Activated naive CD4-positive, alpha-beta T cell treated with anti-CD3 and anti-CD28 coated beads for 36 hours (primary cell): ENCODE results near the gene KIRREL1. TPM values are rescaled to one million over a fixed set of nuclear protein-coding genes. Genes with fewer than 3 reads are reported as not detected.

ENCODE experiments used
- CTCF ChIA-PET: fragments of 350-600 bp; sonication (Branson Sonifier 250); formaldehyde crosslinking; loops from one replicate; lab custom pipeline; 2021; ENCODE audit warnings: antibody characterized with exemption; lab: Charles Lee
- DNase-seq: peaks from one replicate; pipeline ENCODE4 v3.0.0-alpha.2; 2020
- H3K27ac Mint-ChIP-seq: one replicate; pipeline ENCODE4 v1.8.0; 2021; ENCODE audit warnings: mild to moderate bottlenecking, mixed read lengths
- H3K27me3 Mint-ChIP-seq: one replicate; pipeline ENCODE4 v1.8.0; 2021; ENCODE audit warnings: low read depth, mixed read lengths
- H3K36me3 Mint-ChIP-seq: one replicate; pipeline ENCODE4 v1.8.0; 2021; ENCODE audit warnings: low read depth, mixed read lengths
- H3K4me1 Mint-ChIP-seq: one replicate; pipeline ENCODE4 v1.8.0; 2021; ENCODE audit warnings: low read depth, mixed read lengths
- H3K4me3 Mint-ChIP-seq: one replicate; pipeline ENCODE4 v1.8.0; 2021; ENCODE audit warnings: mild to moderate bottlenecking, moderate library complexity, mixed read lengths
- H3K9me3 Mint-ChIP-seq: one replicate; pipeline ENCODE4 v1.8.0; 2021; ENCODE audit warnings: mixed read lengths
- intact Hi-C: fragments of 100-400 bp; cut with micrococcal nuclease; formaldehyde crosslinking; loops from one replicate; pipeline ENCODE4 v1.15.1; 2023
- total RNA-seq, 2 experiments: library from RNA; stranded (reverse); gene quantifications; one replicate each; pipeline ENCODE4 v1.2.3, GENCODE V29; 2021

Gene KIRREL1
- total RNA-seq, 2 experiments from 2014 or later = 0.05 TPM; not detected in 1

DNA sequence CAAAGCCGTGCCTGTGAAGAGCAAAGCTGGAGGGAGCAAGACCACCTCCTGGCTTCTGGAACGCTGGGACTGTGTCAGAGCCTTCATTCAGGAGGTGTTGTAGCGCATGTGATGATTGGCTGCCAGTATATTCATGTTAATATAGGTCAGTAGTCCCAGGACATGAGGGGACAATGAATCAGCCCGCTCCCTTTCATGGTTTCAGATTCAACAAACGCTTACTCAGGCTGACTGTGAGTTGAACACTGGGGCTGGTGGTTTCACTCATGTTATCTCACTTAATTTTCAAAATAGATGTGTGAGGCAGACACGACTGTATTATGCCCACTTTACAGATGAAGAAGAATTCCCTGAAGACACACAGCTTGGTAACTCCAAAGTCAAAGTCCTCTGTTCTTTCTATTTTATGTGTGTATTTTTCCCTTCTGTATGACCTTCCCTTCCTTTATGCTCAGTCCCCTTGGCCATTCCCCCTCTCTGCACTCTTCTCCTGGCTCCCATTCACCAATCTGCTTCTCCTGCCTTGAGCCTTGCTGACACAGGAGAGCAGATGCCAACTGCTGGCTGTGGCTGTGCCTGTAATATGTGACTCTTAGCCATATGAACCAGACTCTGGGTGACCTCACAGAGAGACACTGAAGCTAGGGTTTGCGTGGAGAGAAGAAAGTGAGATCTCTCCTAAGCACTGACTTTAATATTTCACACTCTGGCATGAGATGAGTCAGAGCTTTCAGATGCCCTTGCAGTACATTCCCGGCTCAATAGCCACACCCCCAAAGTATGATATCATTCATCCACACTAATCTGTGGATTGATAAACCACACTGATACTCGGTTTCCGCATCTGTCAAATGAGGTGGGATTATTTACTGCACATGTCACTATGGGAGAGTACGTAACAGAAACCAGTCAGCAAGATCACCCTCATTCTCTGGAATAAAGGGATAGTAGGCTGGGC lies 31.4 kb upstream of the KIRREL1 start:
- Mint-ChIP-seq H3K27me3 (peaks cover 10% of the 10 kb centered on the region), H3K4me3 (no peak overlapping the region), H3K9me3 (no peaks in the 10 kb centered on the region), H3K36me3 (no peaks in the 10 kb centered on the region), H3K27ac (no peak overlapping the region), H3K4me1 (no peaks in the 10 kb centered on the region)
- CTCF ChIA-PET = interaction anchor here (0.7 to 3.0 kb wide), 14 partner anchors 9 to 675 kb away, joined by 3 to 15 read pairs (median 4); no protein-coding TSS in a partner anchor
- intact Hi-C loops = loop anchor here (2.0 kb wide), 1 partner anchor 31 kb away; the partner anchor contains the start of gene KIRREL1
- DNase-seq = no peak

DNA sequence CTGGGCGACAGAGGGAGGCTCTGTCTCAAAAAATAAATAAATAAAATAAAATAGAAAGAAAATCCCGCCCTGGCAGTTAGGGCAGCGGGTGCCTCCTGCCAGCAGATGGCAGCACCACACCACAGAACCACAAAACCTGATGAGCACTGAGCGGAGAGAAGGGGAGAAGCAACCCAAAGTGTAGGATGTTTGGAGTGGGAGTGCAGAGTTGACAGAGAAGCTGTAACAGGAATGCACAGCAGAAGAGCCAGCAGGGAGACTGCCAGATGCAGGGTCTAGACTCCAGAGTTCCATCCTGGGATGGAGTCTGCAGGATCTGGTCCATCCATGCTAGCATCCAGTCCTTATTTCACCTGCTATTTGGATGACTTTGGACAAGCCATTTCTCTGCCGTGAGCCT lies 29.7 kb upstream of the KIRREL1 start:
- Mint-ChIP-seq H3K4me1 (no peaks in the 10 kb centered on the region), H3K27me3 (peaks cover 5% of the 10 kb centered on the region), H3K9me3 (no peaks in the 10 kb centered on the region), H3K36me3 (no peaks in the 10 kb centered on the region), H3K27ac (no peak overlapping the region), H3K4me3 (no peak overlapping the region)
- intact Hi-C loops = loop anchor here (1.0 to 2.0 kb wide), 4 partner anchors 29 to 162 kb away; partner anchors contain the start of gene KIRREL1
- CTCF ChIA-PET = interaction anchor here (0.7 to 3.0 kb wide), 13 partner anchors 13 to 163 kb away, joined by 3 to 18 read pairs (median 5); no protein-coding TSS in a partner anchor
- peak; percentile 74 for DNase-seq

GRCh38 chr1:157965584-157965983 lies 27.9 kb upstream of the KIRREL1 start:
- Mint-ChIP-seq H3K4me3 (no peak overlapping the region), H3K27ac (no peak overlapping the region), H3K36me3 (no peaks in the 10 kb centered on the region), H3K9me3 (no peaks in the 10 kb centered on the region), H3K4me1 (no peaks in the 10 kb centered on the region), H3K27me3 (peaks cover 8% of the 10 kb centered on the region)
- DNase-seq = no peak
- intact Hi-C loops = loop anchor here (2.0 kb wide), 1 partner anchor 71 kb away; no protein-coding TSS in a partner anchor
- CTCF ChIA-PET = interaction anchor here (0.8 to 2.6 kb wide), 3 partner anchors 25 to 159 kb away, joined by 4 to 18 read pairs (median 6); no protein-coding TSS in a partner anchor

DNA sequence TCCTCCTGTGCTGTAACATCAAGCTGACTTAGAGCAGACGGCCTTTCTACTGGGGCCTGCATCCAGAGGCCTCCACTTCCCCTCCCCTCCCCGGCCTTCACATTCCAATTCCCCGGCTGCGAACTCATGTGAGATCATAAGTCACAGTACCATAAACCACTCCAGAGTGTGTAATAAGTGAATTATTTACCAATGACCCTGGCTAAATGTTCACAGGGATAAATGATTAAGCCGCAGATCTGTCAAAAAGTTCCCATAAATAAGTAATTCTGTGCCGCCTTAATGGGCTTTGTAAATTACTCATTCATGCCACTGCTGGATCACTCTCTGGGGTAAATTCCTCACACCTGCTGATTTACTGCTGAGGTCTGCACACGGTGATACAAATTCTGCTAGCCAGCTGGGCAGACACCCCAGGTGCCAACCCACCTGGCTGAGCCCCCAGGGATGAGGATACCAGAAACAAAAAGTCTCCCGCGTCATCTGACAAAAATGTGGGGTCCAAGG lies 27.4 kb upstream of the KIRREL1 start:
- Mint-ChIP-seq H3K27ac (no peak overlapping the region), H3K4me3 (no peak overlapping the region), H3K4me1 (no peaks in the 10 kb centered on the region), H3K9me3 (no peaks in the 10 kb centered on the region), H3K27me3 (peaks cover 8% of the 10 kb centered on the region), H3K36me3 (no peaks in the 10 kb centered on the region)
- intact Hi-C loops = no loop called here
- no peak for DNase-seq
- CTCF ChIA-PET = interaction anchor here (0.8 to 2.6 kb wide), 3 partner anchors 25 to 158 kb away, joined by 4 to 18 read pairs (median 6); no protein-coding TSS in a partner anchor

GRCh38 chr1:157967205-157967604 lies 26.2 kb upstream of the KIRREL1 start:
- H3K4me3 Mint-ChIP-seq = no peak overlapping the region
- H3K4me1 Mint-ChIP-seq = no peaks in the 10 kb centered on the region
- H3K36me3 Mint-ChIP-seq = no peaks in the 10 kb centered on the region
- peaks cover 8% of the 10 kb centered on the region for H3K27me3 Mint-ChIP-seq
- no peaks in the 10 kb centered on the region for H3K9me3 Mint-ChIP-seq
- CTCF ChIA-PET = interaction anchor here (0.8 to 3.5 kb wide), 3 partner anchors 8 to 156 kb away, joined by 3 to 29 read pairs (median 4); no protein-coding TSS in a partner anchor
- DNase-seq = no peak
- no peak overlapping the region for H3K27ac Mint-ChIP-seq
- intact Hi-C loops = no loop called here

- Mint-ChIP-seq H3K27me3 (peaks cover 11% of the 10 kb centered on the region), H3K27ac (no peak overlapping the region)
- CTCF ChIA-PET = interaction anchor here (1.1 to 3.5 kb wide), 5 partner anchors 8 to 155 kb away, joined by 3 to 29 read pairs (median 3); no protein-coding TSS in a partner anchor
Measured at GRCh38 chr1:157968508-157968907, 24.9 kb upstream of the KIRREL1 start.

DNA sequence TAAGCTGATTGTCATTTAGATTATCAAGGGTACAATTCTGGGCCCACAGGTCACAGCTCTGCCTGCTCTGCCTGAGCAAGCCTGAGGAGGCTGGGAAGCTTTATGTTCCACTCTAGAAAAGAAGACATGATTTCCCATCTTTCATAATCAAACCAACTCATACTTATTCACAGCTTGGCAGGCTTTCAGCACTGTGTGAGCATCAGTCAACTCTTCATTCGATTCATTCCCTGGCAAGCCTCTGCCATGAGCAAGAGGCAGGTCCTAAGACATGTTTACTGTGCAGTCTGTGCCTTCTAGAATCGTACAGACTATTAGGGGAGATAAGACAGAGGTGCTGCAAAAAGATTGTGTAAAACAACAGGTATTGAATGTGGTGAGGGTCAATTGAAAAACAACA lies 24.5 kb upstream of the KIRREL1 start:
- H3K9me3 Mint-ChIP-seq = no peaks in the 10 kb centered on the region
- H3K4me1 Mint-ChIP-seq = no peaks in the 10 kb centered on the region
- peaks cover 12% of the 10 kb centered on the region for H3K27me3 Mint-ChIP-seq
- no peak overlapping the region for H3K4me3 Mint-ChIP-seq
- intact Hi-C loops = no loop called here
- no peak overlapping the region for H3K27ac Mint-ChIP-seq
- H3K36me3 Mint-ChIP-seq = no peaks in the 10 kb centered on the region
- no peak for DNase-seq
- CTCF ChIA-PET = interaction anchor here (0.5 to 3.5 kb wide), 6 partner anchors 9 to 154 kb away, joined by 3 to 29 read pairs (median 3); no protein-coding TSS in a partner anchor

More at GRCh38 chr1:157968508-157968907, 24.9 kb upstream of the KIRREL1 start:
- DNase-seq = no peak
- Mint-ChIP-seq H3K9me3 (no peaks in the 10 kb centered on the region), H3K4me3 (no peak overlapping the region), H3K36me3 (no peaks in the 10 kb centered on the region), H3K4me1 (no peaks in the 10 kb centered on the region)
- intact Hi-C loops = no loop called here

DNA sequence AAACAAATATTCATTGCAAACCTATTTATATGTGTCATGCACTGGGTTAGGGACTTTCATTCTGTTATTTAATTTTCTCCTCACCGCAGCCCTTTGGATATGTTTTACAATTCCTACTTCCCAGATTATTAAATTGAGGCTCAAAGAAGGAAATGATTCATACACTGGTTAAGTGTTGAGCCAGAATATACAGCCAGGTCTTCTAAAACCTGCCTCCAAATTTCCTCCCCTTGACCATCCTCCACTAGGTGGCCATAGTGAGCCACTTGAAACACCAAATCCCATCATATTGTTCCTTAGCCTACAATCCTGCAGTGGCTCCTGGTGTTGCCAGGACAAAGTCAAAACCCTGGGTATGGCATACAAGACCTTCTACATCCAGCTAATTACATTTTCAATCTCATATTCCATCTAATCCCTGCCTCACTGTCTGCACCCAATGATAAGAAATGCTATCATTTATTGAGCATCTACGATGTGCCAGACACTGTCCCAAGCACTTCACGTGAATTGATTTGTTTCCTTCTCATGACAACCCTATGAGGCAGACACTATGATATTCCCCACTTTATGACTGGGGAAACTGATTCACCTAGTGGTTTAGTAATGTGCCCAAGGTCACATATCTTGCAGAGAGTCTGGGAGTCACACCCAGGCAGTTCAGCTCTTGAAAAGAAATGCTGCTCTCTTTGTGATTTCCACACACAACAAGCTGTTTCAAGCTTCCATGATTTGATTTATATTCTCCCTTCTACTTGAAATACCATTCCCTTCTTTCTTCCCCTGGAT lies 23.6 kb upstream of the KIRREL1 start:
- peak; percentile 14 for DNase-seq
- H3K9me3 Mint-ChIP-seq = no peaks in the 10 kb centered on the region
- H3K4me3 Mint-ChIP-seq = no peak overlapping the region
- H3K27me3 Mint-ChIP-seq = peaks cover 16% of the 10 kb centered on the region
- CTCF ChIA-PET = interaction anchor here (0.8 to 3.5 kb wide), 9 partner anchors 10 to 164 kb away, joined by 3 to 29 read pairs (median 3); no protein-coding TSS in a partner anchor
- no peaks in the 10 kb centered on the region for H3K36me3 Mint-ChIP-seq
- no peaks in the 10 kb centered on the region for H3K4me1 Mint-ChIP-seq
- intact Hi-C loops = no loop called here
- no peak overlapping the region for H3K27ac Mint-ChIP-seq

DNA sequence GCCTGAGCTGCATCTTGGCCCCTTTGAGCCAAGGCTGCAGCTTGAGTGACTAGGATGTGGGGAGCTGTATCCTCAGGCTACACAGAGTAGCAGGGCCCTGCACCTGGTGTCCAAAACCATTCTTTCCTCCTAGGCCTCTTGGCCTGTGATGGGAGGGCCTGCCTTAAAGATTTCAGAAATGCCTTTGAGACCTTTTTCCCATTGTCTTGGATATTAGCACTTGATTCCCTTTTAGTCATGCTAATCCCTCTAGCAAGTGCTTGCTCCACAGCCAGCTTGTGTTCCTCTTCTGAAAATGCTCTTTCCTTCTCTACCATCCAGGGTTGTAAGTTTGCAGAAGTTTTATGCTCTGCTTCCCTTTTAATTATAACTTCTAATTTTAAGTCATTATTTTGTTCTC lies 21.7 kb upstream of the KIRREL1 start:
- H3K36me3 Mint-ChIP-seq = no peaks in the 10 kb centered on the region
- no peak for DNase-seq
- no peaks in the 10 kb centered on the region for H3K4me1 Mint-ChIP-seq
- H3K4me3 Mint-ChIP-seq = no peak overlapping the region
- intact Hi-C loops = no loop called here
- CTCF ChIA-PET = interaction anchor here (1.1 to 2.0 kb wide), 4 partner anchors 9 to 153 kb away, joined by 3 to 5 read pairs (median 4); no protein-coding TSS in a partner anchor
- H3K27ac Mint-ChIP-seq = no peak overlapping the region
- H3K9me3 Mint-ChIP-seq = no peaks in the 10 kb centered on the region
- H3K27me3 Mint-ChIP-seq = peaks cover 29% of the 10 kb centered on the region

GRCh38 chr1:157975228-157975950 lies 18.1 kb upstream of the KIRREL1 start:
- CTCF ChIA-PET = no interaction called here
- H3K9me3 Mint-ChIP-seq = no peaks in the 10 kb centered on the region
- no peaks in the 10 kb centered on the region for H3K4me1 Mint-ChIP-seq
- H3K36me3 Mint-ChIP-seq = no peaks in the 10 kb centered on the region
- H3K4me3 Mint-ChIP-seq = no peak overlapping the region
- intact Hi-C loops = no loop called here
- H3K27ac Mint-ChIP-seq = no peak overlapping the region
- no peak for DNase-seq
- H3K27me3 Mint-ChIP-seq = peaks cover 37% of the 10 kb centered on the region

DNA sequence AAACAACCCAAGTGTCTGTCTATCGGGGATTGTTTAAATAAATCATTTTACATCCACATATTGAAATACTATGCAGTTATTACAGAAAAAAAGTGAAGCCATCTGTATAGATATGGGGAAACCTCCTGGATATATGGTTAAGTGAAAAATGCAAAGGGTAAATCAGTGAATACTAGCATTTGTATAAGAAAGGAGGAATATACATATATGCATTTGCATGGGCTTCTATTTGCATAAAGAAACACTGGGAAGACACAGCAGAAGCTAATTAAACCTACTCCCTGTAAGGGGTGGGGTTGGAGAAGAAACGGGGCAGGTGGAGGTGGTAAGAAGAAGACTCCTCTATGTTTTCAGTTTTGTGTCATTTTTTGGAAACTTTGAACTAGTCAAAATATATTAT lies 16.6 kb upstream of the KIRREL1 start:
- CTCF ChIA-PET = no interaction called here
- no peaks in the 10 kb centered on the region for H3K36me3 Mint-ChIP-seq
- no peaks in the 10 kb centered on the region for H3K4me1 Mint-ChIP-seq
- DNase-seq = no peak
- intact Hi-C loops = no loop called here
- H3K4me3 Mint-ChIP-seq = no peak overlapping the region
- H3K27ac Mint-ChIP-seq = no peak overlapping the region
- peaks cover 36% of the 10 kb centered on the region for H3K27me3 Mint-ChIP-seq
- H3K9me3 Mint-ChIP-seq = no peaks in the 10 kb centered on the region
